HepG2 (cell line): Measurements from ENCODE around the gene HOXD8. TPM values are rescaled to one million over a fixed set of nuclear protein-coding genes. Genes with fewer than 3 reads are reported as not detected.
A peak's percentile ranks its signal among the peaks of the same experiment; 100 is the strongest.

Experiments
- BHLHE40 ChIP-seq: IDR thresholded peaks from 2 replicates; pipeline ENCODE4 v1.6.1; 2011; ENCODE audit warnings: low read length, improper control_type of control experiment
- DR1 ChIP-seq: sonication (generic); formaldehyde crosslinking; IDR thresholded peaks from 2 replicates; pipeline ENCODE4 v1.8.0; 2021; ENCODE audit warnings: mild to moderate bottlenecking, missing genetic modification reagents, inconsistent platforms
- E2F1 ChIP-seq: sonication (generic); formaldehyde crosslinking; IDR thresholded peaks from 2 replicates; pipeline ENCODE4 v1.5.0; 2020; ENCODE audit warnings: missing genetic modification reagents
- ETS1 ChIP-seq: sonication (generic); formaldehyde crosslinking; IDR thresholded peaks from 2 replicates; pipeline ENCODE4 v1.4.0; 2020; ENCODE audit warnings: missing genetic modification reagents
- SOX6 ChIP-seq, 2 experiments: fragments of 450-650 bp in 1 of 2; sonication (generic) in 1 of 2; formaldehyde crosslinking in 1 of 2; IDR thresholded peaks; 2 replicates each; pipeline versions ENCODE4 v1.4.0 to v1.6.1; 2017 to 2020; ENCODE audit warnings: antibody characterized with exemption in 1 of 2, mild to moderate bottlenecking in 1 of 2, missing genetic modification reagents in 1 of 2
- TP53 ChIP-seq: sonication (generic); formaldehyde crosslinking; conservative IDR thresholded peaks from 2 replicates; pipeline ENCODE4 v1.4.0; 2020; ENCODE audit warnings: missing genetic modification reagents
- XRCC5 ChIP-seq: fragments of 200-400 bp; formaldehyde crosslinking; optimal IDR thresholded peaks from 2 replicates; pipeline ENCODE3; 2017; ENCODE audit warnings: mild to moderate bottlenecking, low read length
- ZNF24 ChIP-seq: fragments of 450-650 bp; IDR thresholded peaks from 2 replicates; pipeline ENCODE4 v1.6.1; 2017; ENCODE audit warnings: antibody characterized with exemption, mild to moderate bottlenecking
- ZNF263 ChIP-seq: sonication (generic); formaldehyde crosslinking; IDR thresholded peaks from 2 replicates; pipeline ENCODE4 v1.4.0; 2020; ENCODE audit warnings: missing genetic modification reagents
- ZNF496 ChIP-seq: sonication (generic); formaldehyde crosslinking; IDR thresholded peaks from 2 replicates; pipeline ENCODE4 v1.8.1; 2023; ENCODE audit warnings: mild to moderate bottlenecking, moderate library complexity, missing genetic modification reagents; ENCODE audit not compliant: insufficient replicate concordance
- ZNF577 ChIP-seq: sonication (generic); formaldehyde crosslinking; IDR thresholded peaks from 2 replicates; pipeline ENCODE4 v1.4.0; 2020; ENCODE audit warnings: mild to moderate bottlenecking, low read depth, missing genetic modification reagents, borderline replicate concordance
- ZNF614 ChIP-seq: IDR thresholded peaks from 2 replicates; pipeline ENCODE4 v1.6.1; 2018; ENCODE audit warnings: missing biosample characterization, missing genetic modification reagents, inconsistent platforms, borderline replicate concordance
- ZNF678 ChIP-seq: sonication (generic); formaldehyde crosslinking; IDR thresholded peaks from 2 replicates; pipeline ENCODE4 v1.4.0; 2020; ENCODE audit warnings: mild to moderate bottlenecking, missing genetic modification reagents
- polyA plus RNA-seq, 8 experiments: library from polyadenylated mRNA; depleted of rRNA in 3 of 8; stranded (reverse) in 7 of 8; unstranded in 1 of 8; fragments of >200 nt; fragmentation: Illumina TruSeq in 4 of 8; extraction: Trizol in 4 of 8; gene quantifications; 2 replicates each; pipeline versions ENCODE4 v1.2.1 to v1.2.3, GENCODE V29; 2011 to 2016; ENCODE audit warnings: low read depth in 4 of 8, missing spikeins in 1 of 8, mixed read lengths in 1 of 8; ENCODE audit not compliant: insufficient read depth in 1 of 8
- total RNA-seq, 5 experiments: library from RNA; depleted of rRNA; stranded (reverse); fragments of >200 nt; fragmentation: Illumina TruSeq; extraction: Trizol; gene quantifications; 2 replicates each; pipeline ENCODE4 v1.2.3, GENCODE V29; 2016; ENCODE audit warnings: low read depth in 1 of 5
- TF ChIP-seq, protein P1 (sequence below), 2 experiments: fragments of 450-650 bp in 1 of 2; sonication (generic) in 1 of 2; formaldehyde crosslinking in 1 of 2; IDR thresholded peaks; 2 replicates each; pipeline versions ENCODE4 v1.6.1 to v1.8.0; 2016 to 2022; ENCODE audit warnings: antibody characterized with exemption in 1 of 2, mild to moderate bottlenecking in 1 of 2, missing genetic modification reagents in 1 of 2
- TF ChIP-seq, protein P2 (sequence below): IDR thresholded peaks from 2 replicates; pipeline ENCODE4 v1.6.1; 2016; ENCODE audit warnings: low read depth, control low read depth

The HOXD8 gene
- total and polyA plus RNA-seq, 2 of the 13 experiments (the other 11 are each of a cell fraction or from before 2014, with no cell fraction given), result not detected

GRCh38 chr2:176140513-176141317 is 11.2 kb downstream of the HOXD8 start (continued):
- TF ChIP-seq, protein P1, sequence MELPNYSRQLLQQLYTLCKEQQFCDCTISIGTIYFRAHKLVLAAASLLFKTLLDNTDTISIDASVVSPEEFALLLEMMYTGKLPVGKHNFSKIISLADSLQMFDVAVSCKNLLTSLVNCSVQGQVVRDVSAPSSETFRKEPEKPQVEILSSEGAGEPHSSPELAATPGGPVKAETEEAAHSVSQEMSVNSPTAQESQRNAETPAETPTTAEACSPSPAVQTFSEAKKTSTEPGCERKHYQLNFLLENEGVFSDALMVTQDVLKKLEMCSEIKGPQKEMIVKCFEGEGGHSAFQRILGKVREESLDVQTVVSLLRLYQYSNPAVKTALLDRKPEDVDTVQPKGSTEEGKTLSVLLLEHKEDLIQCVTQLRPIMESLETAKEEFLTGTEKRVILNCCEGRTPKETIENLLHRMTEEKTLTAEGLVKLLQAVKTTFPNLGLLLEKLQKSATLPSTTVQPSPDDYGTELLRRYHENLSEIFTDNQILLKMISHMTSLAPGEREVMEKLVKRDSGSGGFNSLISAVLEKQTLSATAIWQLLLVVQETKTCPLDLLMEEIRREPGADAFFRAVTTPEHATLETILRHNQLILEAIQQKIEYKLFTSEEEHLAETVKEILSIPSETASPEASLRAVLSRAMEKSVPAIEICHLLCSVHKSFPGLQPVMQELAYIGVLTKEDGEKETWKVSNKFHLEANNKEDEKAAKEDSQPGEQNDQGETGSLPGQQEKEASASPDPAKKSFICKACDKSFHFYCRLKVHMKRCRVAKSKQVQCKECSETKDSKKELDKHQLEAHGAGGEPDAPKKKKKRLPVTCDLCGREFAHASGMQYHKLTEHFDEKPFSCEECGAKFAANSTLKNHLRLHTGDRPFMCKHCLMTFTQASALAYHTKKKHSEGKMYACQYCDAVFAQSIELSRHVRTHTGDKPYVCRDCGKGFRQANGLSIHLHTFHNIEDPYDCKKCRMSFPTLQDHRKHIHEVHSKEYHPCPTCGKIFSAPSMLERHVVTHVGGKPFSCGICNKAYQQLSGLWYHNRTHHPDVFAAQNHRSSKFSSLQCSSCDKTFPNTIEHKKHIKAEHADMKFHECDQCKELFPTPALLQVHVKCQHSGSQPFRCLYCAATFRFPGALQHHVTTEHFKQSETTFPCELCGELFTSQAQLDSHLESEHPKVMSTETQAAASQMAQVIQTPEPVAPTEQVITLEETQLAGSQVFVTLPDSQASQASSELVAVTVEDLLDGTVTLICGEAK (IDR thresholded peaks at IDR 0.05), result no peak
- TF ChIP-seq, protein P1 (CRISPR knock-in tag; IDR thresholded peaks at IDR 0.05), result peak; percentile 70
- TF ChIP-seq BHLHE40 (no peak), ZNF263 (CRISPR knock-in tag) (peak; percentile 72), ZNF614 (CRISPR knock-in tag) (peak; percentile 85), ZNF24 (no peak), ZNF678 (CRISPR knock-in tag) (no peak), SOX6 (IDR thresholded peaks at IDR 0.05) (no peak), SOX6 (CRISPR knock-in tag; IDR thresholded peaks at IDR 0.05) (peak; percentile 36; the same call in 1 of the 2 replicates), ZNF577 (CRISPR knock-in tag) (no peak), ETS1 (CRISPR knock-in tag) (no peak), DR1 (CRISPR knock-in tag) (no peak; the same call in 1 of the 2 replicates), XRCC5 (peak; percentile 79), ZNF496 (CRISPR knock-in tag) (no peak), TP53 (no peak), E2F1 (CRISPR knock-in tag) (peak; percentile 42; the same call in 1 of the 2 replicates)
- TF ChIP-seq, protein P2, sequence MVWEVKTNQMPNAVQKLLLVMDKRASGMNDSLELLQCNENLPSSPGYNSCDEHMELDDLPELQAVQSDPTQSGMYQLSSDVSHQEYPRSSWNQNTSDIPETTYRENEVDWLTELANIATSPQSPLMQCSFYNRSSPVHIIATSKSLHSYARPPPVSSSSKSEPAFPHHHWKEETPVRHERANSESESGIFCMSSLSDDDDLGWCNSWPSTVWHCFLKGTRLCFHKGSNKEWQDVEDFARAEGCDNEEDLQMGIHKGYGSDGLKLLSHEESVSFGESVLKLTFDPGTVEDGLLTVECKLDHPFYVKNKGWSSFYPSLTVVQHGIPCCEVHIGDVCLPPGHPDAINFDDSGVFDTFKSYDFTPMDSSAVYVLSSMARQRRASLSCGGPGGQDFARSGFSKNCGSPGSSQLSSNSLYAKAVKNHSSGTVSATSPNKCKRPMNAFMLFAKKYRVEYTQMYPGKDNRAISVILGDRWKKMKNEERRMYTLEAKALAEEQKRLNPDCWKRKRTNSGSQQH, result 0 out of 2 replicates have a peak, but pooled peaks have one; percentile 44
